GM23248 (cell line): ENCODE measurements around the gene RBSN.

Experiments
- EZH2 ChIP-seq: fragments of 200-600 bp; sonication (generic); IDR thresholded peaks from 2 replicates; pipeline ENCODE4 v1.6.1; 2018; ENCODE audit warnings: antibody characterized with exemption, mild to moderate bottlenecking; ENCODE audit not compliant: insufficient read depth, poor library complexity, severe bottlenecking
- EZH2phosphoT487 ChIP-seq: fragments of 200-600 bp; sonication (generic); IDR thresholded peaks from 2 replicates; pipeline ENCODE4 v1.6.1; 2018; ENCODE audit warnings: antibody characterized with exemption, moderate library complexity, mild to moderate bottlenecking, low read depth; ENCODE audit not compliant: insufficient read depth

- TF ChIP-seq EZH2phosphoT487, result no peak
- no peak for TF ChIP-seq EZH2
Measured at GRCh38 chr3:15107075-15107947, 8.4 kb upstream of the RBSN start.
